AG08396 (cell line): ENCODE data around the gene MBOAT7.

Experiments
- DNase-seq: peaks from one replicate; pipeline ENCODE4 v3.0.0; 2012; ENCODE audit warnings: low spot score, mixed read lengths

The MBOAT7 gene

GRCh38 chr19:54162884-54163283 is 26.5 kb downstream of the MBOAT7 start:
- DNase-seq: no peak

GRCh38 chr19:54162241-54162805 is 27.1 kb downstream of the MBOAT7 start:
- DNase-seq: peak; percentile 90

DNA sequence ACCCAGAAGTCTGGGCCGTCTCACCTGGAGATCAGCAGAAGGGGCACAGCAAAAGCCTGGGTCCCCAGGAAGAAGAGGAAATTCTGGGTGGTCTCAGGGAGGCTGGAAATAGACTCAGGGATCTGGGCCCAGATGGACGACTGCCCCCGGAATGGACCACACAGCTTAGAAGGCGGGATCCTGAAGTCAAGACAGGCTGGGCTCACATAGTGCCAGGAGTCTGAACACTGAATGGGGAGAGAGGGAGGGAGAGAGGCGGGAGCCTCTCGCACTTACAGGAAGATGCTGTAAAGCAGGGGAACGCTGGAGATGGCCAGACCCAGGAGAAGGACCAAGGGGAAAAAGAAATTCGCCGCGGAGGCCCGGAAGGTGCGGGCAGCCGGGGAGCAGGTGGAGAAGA is 28.5 kb downstream of the MBOAT7 start:
- DNase-seq: no peak

DNA sequence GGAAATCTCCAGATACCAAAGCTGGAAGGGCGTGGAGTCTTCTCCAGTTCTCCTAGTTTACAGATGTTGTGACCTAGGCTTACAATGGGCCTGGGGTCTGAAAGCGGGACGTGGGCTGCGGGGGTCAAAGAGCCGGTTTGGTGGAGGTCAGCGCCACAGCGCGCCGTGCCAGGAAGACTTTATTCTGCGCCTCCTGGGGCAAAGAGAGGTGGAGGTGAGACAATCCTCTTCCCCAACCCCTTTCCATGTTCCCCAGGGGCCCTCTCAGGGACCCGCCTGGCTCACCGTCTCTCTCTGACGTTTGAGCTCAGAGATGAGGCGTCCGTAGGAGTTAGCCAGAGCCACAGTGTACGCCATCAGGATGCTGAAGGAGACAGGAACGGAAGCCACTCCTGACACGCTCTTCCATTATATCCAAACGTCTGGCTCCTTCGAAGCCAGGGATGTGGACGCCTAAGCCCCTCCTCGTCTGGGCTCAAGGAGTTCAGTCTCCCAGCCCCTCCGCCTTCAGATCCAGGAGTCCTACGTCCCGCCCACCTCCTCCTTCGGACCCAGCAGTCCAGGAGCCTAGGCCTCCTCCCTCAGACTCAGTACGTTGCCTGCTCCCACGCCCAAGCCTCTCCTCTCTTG is 29.1 kb downstream of the MBOAT7 start:
- peak; percentile 34 for DNase-seq

- DNase-seq: peak; percentile 99
Measured at GRCh38 chr19:54159352-54160181, 29.8 kb downstream of the MBOAT7 start, which contains the start of gene LENG1. Gene LENG1 (minus strand): TSS chr19:54159721. CDS start chr19:54159695, 26 bp downstream.

- peak; percentile 43 for DNase-seq
Measured at GRCh38 chr19:54158812-54159351, 30.5 kb downstream of the MBOAT7 start.

GRCh38 chr19:54156953-54157352 is 32.4 kb downstream of the MBOAT7 start:
- no peak for DNase-seq

DNA sequence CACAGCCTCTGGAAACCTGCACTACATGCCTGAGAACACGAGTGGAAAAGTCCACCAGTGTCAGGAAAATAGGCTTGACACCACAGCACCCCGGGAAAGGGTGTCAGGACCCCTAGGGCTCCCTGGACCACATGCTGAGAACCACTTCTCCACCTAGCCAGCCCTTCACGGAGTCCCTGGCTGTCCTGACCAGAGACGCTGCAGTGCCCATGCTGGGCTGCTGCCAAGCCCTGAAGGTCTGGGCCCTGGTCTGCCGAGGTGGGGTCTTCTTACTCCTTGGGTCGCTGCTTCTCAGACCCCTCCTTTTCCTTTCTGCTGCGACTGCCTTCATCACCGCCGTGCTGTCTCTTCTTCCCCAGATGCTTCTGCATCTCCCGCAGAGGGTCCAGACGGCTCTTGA is 32.9 kb downstream of the MBOAT7 start:
- no peak for DNase-seq

- DNase-seq: no peak
Measured at GRCh38 chr19:54155694-54156093, 33.7 kb downstream of the MBOAT7 start.

DNA sequence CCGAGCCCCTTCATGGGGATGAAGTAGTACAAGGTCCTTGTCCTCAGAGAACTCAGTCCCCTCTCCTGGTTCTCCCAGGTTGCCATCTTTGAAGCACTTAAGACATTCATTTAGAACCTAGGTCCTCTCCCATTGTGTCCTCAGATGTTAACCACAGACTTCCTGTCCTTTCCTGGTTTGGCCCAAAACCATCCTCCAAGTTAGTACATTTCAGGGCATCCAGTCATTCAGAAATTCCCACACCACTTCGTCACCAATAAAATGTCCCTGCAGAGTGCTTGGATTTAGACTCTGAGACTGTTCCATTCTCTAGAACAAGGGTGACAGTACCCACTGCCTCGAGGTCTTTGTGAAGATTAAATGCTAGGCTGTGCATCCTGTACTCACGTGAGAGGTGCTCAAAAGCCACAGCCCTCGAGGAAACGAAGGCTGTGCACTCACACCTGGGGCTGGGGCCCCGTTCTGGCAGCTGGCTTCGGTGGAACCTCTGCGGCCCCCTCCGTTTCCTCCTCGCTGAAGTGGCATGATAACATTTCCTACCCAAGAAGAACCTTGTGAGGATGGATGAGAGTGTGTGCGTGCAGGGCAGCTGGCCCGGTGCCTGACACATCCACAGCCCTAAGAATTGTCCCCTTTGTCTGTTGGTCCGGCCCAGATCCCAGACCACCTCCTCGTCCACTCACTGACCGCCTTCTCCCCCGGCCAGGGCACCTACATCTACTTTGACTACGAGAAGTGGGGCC is 34.6 kb downstream of the MBOAT7 start:
- peak; percentile 63 for DNase-seq

DNA sequence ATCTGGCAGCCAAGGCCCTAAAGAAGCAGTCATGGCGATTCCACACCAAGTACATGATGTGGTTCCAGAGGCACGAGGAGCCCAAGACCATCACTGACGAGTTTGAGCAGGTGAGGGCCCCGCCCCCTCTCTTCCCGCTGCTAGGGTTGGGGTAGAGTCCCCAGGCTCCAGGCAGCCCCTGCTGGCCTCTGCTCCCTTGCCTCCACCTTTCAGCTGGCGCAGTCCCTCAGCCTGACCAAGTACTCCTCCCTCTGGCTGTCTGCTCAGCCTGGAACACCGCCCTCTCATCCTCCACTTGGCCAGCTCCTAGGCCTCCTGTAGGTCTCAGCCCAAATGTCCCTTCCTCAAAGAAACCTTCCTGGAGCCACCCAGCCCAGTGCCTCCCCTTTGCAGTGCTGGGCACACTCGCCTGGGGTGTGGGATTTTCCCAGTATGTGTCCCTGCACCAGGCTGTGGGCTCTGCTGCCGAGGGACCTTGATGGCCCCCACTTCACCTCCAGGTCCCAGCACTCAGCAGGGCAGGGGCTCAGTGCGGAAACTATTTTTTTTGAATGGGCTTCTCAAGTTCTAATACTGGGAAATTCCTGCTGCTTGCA is 35.6 kb downstream of the MBOAT7 start:
- no peak for DNase-seq

DNA sequence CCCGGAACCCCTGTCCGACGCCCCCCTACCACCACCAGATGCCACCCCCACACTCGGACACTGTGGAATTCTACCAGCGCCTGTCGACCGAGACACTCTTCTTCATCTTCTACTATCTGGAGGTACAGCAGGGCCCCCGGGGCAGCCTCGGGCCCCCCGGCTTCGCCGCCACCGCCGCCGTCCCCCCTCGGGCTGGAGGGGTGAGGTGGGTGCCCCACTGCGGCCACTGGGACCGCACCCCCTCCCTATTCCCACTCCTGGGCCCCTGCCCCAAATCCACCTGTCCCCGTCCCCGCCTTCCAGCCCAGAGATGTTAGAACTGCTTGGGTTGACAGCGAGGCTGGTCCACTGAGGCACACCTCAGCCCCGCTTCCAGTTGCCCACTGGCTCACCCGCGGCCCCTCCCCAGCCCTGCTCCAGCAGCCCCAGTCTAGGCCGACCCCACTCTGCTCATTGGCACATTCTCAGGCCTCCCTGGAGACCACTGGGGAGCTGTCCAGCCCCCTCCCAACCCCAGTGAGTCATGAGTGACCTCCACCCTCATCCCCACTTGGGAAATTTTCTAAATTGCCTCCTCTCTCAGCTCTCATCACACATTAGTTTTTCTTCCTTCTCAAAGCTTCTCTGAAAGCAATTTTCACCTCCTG is 36.4 kb downstream of the MBOAT7 start:
- DNase-seq: no peak

GRCh38 chr19:54152267-54152666 is 37.1 kb downstream of the MBOAT7 start:
- DNase-seq: no peak

DNA sequence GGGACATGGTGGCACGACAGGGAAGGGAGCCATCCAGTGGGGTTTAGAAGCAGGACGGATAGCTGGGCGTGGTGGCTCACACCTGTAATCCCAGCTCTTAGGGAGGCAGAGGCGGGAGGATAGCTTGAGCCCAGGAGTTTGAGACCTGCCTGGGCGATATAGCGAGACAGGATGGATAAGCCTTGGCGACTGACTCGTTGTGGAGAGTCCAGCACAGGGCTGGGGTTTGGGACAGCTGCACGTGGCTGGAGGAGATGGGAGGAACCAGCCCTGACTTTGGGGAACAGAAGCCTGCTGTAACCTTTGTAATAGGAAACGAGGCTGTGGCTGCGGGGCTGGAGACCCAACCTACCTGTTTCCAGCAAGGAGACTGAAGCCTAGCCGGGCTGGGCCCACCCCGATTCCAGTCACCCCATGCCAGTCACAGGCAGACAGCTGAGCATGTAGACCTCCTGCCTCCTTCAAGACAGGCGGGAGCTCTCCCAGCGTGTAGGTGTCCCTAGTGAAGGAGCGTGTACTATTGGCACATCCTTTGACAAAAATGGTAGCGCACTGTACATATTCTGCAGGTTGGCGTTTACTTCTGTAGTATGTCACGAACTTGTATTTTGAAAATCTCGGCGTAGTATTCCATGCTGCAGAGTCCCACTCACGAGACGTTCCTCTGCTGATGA is 37.9 kb downstream of the MBOAT7 start:
- no peak for DNase-seq

GRCh38 chr19:54149021-54149812 is 40.2 kb downstream of the MBOAT7 start:
- DNase-seq: no peak

DNA sequence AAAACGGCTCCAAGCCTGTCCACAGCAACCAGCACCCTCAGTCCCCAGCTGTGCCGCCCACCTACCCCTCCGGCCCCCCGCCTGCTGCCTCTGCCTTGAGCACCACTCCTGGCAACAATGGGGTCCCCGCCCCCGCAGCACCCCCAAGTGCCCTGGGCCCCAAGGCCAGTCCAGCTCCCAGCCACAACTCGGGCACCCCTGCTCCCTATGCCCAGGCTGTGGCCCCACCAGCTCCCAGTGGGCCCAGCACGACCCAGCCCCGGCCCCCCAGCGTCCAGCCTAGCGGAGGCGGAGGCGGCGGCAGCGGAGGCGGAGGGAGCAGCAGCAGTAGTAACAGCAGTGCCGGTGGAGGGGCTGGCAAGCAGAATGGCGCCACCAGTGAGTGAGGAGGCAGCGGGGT is 41.2 kb downstream of the MBOAT7 start:
- DNase-seq: no peak

GRCh38 chr19:54147676-54148075 is 41.7 kb downstream of the MBOAT7 start:
- no peak for DNase-seq

GRCh38 chr19:54145541-54146158 is 43.7 kb downstream of the MBOAT7 start:
- DNase-seq: no peak

DNA sequence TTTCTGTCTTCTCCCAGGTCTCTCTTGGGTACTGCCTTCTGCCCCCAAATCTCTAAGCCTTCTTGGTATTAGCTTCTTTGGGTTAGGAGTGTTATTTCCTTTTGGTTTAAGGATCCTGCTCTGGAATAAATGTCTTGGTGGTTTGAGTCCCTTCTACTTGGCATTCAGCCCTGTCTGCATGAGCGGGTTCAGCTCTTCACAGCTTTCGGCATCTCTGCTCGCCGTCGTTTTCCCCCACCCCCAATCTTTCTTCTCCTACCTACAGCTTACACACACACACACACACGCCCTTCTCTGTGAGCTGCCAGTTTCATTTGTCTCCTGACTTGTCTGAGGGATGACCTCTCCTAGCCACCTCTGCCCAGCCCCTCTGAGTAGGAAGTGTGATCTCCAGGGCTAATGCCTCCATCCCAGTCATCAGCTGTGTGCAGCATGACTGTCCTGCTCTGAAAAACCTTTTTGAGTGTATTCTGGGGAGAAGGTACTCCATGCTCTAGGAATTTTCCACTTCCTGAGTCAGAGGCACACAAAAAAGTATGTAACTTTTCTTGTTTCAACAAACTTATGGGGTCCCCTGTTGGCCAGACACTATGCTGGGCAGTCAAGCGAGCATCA is 47.1 kb downstream of the MBOAT7 start:
- DNase-seq: peak; percentile 36
